Measurements from ENCODE around the gene USPL1. TPM values are rescaled to one million over a fixed set of nuclear protein-coding genes. Genes with fewer than 3 reads are reported as not detected.
A peak's percentile ranks its signal among the peaks of the same experiment; 100 is the strongest.

USPL1 gene
- total RNA-seq, 1 donor from 2014 or later = 21.1 TPM

GRCh38 chr13:30697177-30697953, 79.6 kb downstream of the USPL1 start:
- H3K4me3 Mint-ChIP-seq (ENCODE audit: unreplicated experiment) = no peak overlapping the region
- TF ChIP-seq CTCF (IDR thresholded peaks at IDR 0.05; ENCODE audit: unreplicated experiment) = no peak
- H3K36me3 Mint-ChIP-seq (ENCODE audit: low read depth, unreplicated experiment) = no peaks in the 10 kb centered on the region
- H3K9me3 Mint-ChIP-seq (ENCODE audit: unreplicated experiment) = no peaks in the 10 kb centered on the region
- H3K27me3 Mint-ChIP-seq (ENCODE audit: unreplicated experiment) = peaks cover 2% of the 10 kb centered on the region
- peaks cover 34% of the 10 kb centered on the region for H3K4me1 Mint-ChIP-seq (ENCODE audit: unreplicated experiment)
- DNase-seq (ENCODE audit: low spot score) = no peak
- no peak overlapping the region for H3K27ac Mint-ChIP-seq (ENCODE audit: unreplicated experiment)

GRCh38 chr13:30697996-30698401, 80.3 kb downstream of the USPL1 start:
- DNase-seq (ENCODE audit: low spot score) = no peak
- peaks cover 34% of the 10 kb centered on the region for H3K4me1 Mint-ChIP-seq (ENCODE audit: unreplicated experiment)
- no peak overlapping the region for H3K4me3 Mint-ChIP-seq (ENCODE audit: unreplicated experiment)
- no peaks in the 10 kb centered on the region for H3K9me3 Mint-ChIP-seq (ENCODE audit: unreplicated experiment)
- peaks cover 2% of the 10 kb centered on the region for H3K27me3 Mint-ChIP-seq (ENCODE audit: unreplicated experiment)
- H3K36me3 Mint-ChIP-seq (ENCODE audit: low read depth, unreplicated experiment) = no peaks in the 10 kb centered on the region
- no peak for TF ChIP-seq CTCF (IDR thresholded peaks at IDR 0.05; ENCODE audit: unreplicated experiment)
- no peak overlapping the region for H3K27ac Mint-ChIP-seq (ENCODE audit: unreplicated experiment)

DNA sequence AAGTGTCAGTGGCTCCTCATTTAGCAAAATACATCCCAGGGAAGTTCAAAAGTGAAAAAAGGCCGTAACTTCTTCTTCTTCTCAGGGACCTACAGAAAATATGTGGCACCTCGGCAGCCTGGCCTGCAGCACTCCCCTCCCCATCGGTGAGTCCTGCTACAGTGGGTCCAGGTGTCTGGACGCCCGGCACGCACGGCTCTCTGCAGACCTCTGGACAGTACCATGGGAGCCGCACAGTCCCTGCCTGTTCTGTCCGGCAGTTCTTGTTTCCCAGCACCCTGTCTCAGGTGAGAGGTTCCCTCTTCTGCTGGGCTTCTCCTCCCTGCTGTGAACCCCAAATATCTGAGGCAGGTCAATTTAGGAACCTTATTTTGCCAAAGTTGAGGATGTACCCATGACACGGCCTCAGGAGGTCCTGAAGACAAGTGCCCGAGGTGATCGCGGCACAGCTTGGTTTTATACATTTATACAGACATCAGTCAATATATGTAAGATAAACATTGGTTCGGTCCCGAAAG, 80.8 kb downstream of the USPL1 start:
- Mint-ChIP-seq H3K27ac (ENCODE audit: unreplicated experiment) (no peak overlapping the region), H3K4me3 (ENCODE audit: unreplicated experiment) (no peak overlapping the region), H3K27me3 (ENCODE audit: unreplicated experiment) (peaks cover 2% of the 10 kb centered on the region), H3K36me3 (ENCODE audit: low read depth, unreplicated experiment) (no peaks in the 10 kb centered on the region), H3K4me1 (ENCODE audit: unreplicated experiment) (peaks cover 34% of the 10 kb centered on the region), H3K9me3 (ENCODE audit: unreplicated experiment) (no peaks in the 10 kb centered on the region)
- DNase-seq (ENCODE audit: low spot score) = no peak
- TF ChIP-seq CTCF (IDR thresholded peaks at IDR 0.05; ENCODE audit: unreplicated experiment) = no peak

DNA sequence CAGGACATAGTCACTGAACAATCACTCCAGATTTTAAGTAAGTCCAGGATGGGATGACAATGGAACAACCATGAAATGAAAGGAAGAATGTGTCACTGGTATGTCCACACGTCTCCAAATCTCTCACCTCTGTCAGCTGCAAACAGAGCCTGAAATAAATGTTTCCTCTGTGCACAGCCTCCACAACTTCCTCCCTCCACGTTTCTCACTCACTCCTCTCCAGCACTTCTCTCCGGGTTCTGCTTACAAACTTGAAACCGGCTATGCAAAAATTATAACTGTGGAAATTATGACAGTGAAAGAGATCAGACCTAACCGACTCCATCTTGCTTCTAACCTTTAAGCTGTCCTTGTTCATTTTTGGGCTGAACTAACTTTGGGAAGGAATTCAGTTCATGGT, 82.6 kb downstream of the USPL1 start:
- Mint-ChIP-seq H3K4me3 (ENCODE audit: unreplicated experiment) (no peak overlapping the region), H3K9me3 (ENCODE audit: unreplicated experiment) (no peaks in the 10 kb centered on the region), H3K27ac (ENCODE audit: unreplicated experiment) (no peak overlapping the region), H3K27me3 (ENCODE audit: unreplicated experiment) (peaks cover 2% of the 10 kb centered on the region), H3K36me3 (ENCODE audit: low read depth, unreplicated experiment) (no peaks in the 10 kb centered on the region), H3K4me1 (ENCODE audit: unreplicated experiment) (peaks cover 31% of the 10 kb centered on the region)
- TF ChIP-seq CTCF (IDR thresholded peaks at IDR 0.05; ENCODE audit: unreplicated experiment) = no peak
- DNase-seq (ENCODE audit: low spot score) = no peak

- H3K4me3 Mint-ChIP-seq (ENCODE audit: unreplicated experiment) = no peak overlapping the region
Measured at GRCh38 chr13:30702006-30702405, 84.3 kb downstream of the USPL1 start.

More at GRCh38 chr13:30702006-30702405, 84.3 kb downstream of the USPL1 start:
- Mint-ChIP-seq H3K4me1 (ENCODE audit: unreplicated experiment) (peaks cover 15% of the 10 kb centered on the region), H3K27me3 (ENCODE audit: unreplicated experiment) (no peaks in the 10 kb centered on the region), H3K27ac (ENCODE audit: unreplicated experiment) (no peak overlapping the region), H3K36me3 (ENCODE audit: low read depth, unreplicated experiment) (no peaks in the 10 kb centered on the region), H3K9me3 (ENCODE audit: unreplicated experiment) (no peaks in the 10 kb centered on the region)
- DNase-seq (ENCODE audit: low spot score) = no peak
- peak; percentile 29 for TF ChIP-seq CTCF (IDR thresholded peaks at IDR 0.05; ENCODE audit: unreplicated experiment)

Measured in endothelial cell (in vitro differentiated cells).